Mesenchymal stem cell (in vitro differentiated cells and primary cell): Measurements from ENCODE around the gene HAGH.
A peak's percentile ranks its signal among the peaks of the same experiment; 100 is the strongest.

ENCODE experiments used
- DNase-seq: peaks from one replicate; pipeline ENCODE4 v3.0.0-alpha.2; 2013
- H2AFZ ChIP-seq: one replicate; pipeline ENCODE4 v1.6.1; 2013; ENCODE audit warnings: low read depth, mild to moderate bottlenecking, control low read depth, inconsistent platforms, low read length, moderate library complexity
- H2AK5ac ChIP-seq: 2 replicates; pipeline ENCODE4 v1.6.1; 2013; ENCODE audit warnings: low read length, moderate library complexity, mild to moderate bottlenecking, inconsistent platforms; ENCODE audit not compliant: severe bottlenecking
- H2BK120ac ChIP-seq: one replicate; pipeline ENCODE4 v1.6.1; 2013; ENCODE audit warnings: low read depth, mild to moderate bottlenecking, inconsistent platforms, low read length, moderate library complexity
- H2BK12ac ChIP-seq, 2 experiments: one replicate each; pipeline ENCODE4 v1.6.1; 2013; ENCODE audit warnings: inconsistent platforms in 2 of 2, low read length in 2 of 2, mild to moderate bottlenecking in 2 of 2, moderate library complexity in 2 of 2, control low read depth in 1 of 2
- H2BK15ac ChIP-seq: one replicate; pipeline ENCODE4 v1.6.1; 2013; ENCODE audit warnings: mild to moderate bottlenecking, low read depth, inconsistent platforms; ENCODE audit not compliant: poor library complexity, severe bottlenecking
- H2BK5ac ChIP-seq: 2 replicates; pipeline ENCODE4 v1.6.1; 2013; ENCODE audit warnings: low read depth, mild to moderate bottlenecking, low read length, control low read depth, inconsistent platforms; ENCODE audit not compliant: poor library complexity, severe bottlenecking
- H3K14ac ChIP-seq, 2 experiments: one replicate each; pipeline ENCODE4 v1.6.1; 2013; ENCODE audit warnings: inconsistent platforms in 2 of 2, low read length in 2 of 2, control low read depth in 1 of 2, mild to moderate bottlenecking in 1 of 2, moderate library complexity in 1 of 2
- H3K18ac ChIP-seq, 2 experiments: one replicate each; pipeline ENCODE4 v1.6.1; 2013; ENCODE audit warnings: inconsistent platforms in 2 of 2, low read length in 2 of 2, control low read depth in 1 of 2, low read depth in 1 of 2, mild to moderate bottlenecking in 1 of 2
- H3K23ac ChIP-seq, 2 experiments: one replicate each; pipeline ENCODE4 v1.6.1; 2013; ENCODE audit warnings: inconsistent platforms in 2 of 2, low read length in 2 of 2, mild to moderate bottlenecking in 2 of 2, moderate library complexity in 2 of 2, control low read depth in 1 of 2
- H3K27ac ChIP-seq: 2 replicates; pipeline ENCODE4 v1.5.1; 2013; ENCODE audit warnings: mild to moderate bottlenecking, moderate library complexity, low read length, control low read depth, inconsistent platforms; ENCODE audit not compliant: poor library complexity, severe bottlenecking
- H3K27me3 ChIP-seq, 2 experiments: 2 replicates each; pipeline versions ENCODE4 v1.6.1 to v1.7.0; 2013; ENCODE audit warnings: low read length in 2 of 2, mild to moderate bottlenecking in 2 of 2, moderate library complexity in 2 of 2, control low read depth in 1 of 2, inconsistent platforms in 1 of 2; ENCODE audit not compliant: control insufficient read depth in 1 of 2, insufficient read depth in 1 of 2
- H3K36me3 ChIP-seq, 2 experiments: 2 replicates each; pipeline versions ENCODE4 v1.6.1 to v1.7.0; 2013; ENCODE audit warnings: low read length in 2 of 2, control low read depth in 1 of 2, inconsistent platforms in 1 of 2, low read depth in 1 of 2, mild to moderate bottlenecking in 1 of 2; ENCODE audit not compliant: insufficient read depth in 2 of 2, control insufficient read depth in 1 of 2
- H3K4ac ChIP-seq, 2 experiments: one replicate each; pipeline ENCODE4 v1.6.1; 2013; ENCODE audit warnings: inconsistent platforms in 2 of 2, low read length in 2 of 2, mild to moderate bottlenecking in 2 of 2, moderate library complexity in 2 of 2, control low read depth in 1 of 2, low read depth in 1 of 2
- H3K4me1 ChIP-seq: 2 replicates; pipeline ENCODE4 v1.6.1; 2013; ENCODE audit warnings: low read depth, low read length, control low read depth; ENCODE audit not compliant: control insufficient read depth, insufficient read depth
- H3K4me2 ChIP-seq: 2 replicates; pipeline ENCODE4 v1.6.1; 2013; ENCODE audit warnings: low read length, mild to moderate bottlenecking, inconsistent platforms; ENCODE audit not compliant: poor library complexity, severe bottlenecking
- H3K4me3 ChIP-seq, 2 experiments: 2 replicates each; pipeline versions ENCODE4 v1.5.1 to v1.7.0; 2013; ENCODE audit warnings: low read length in 2 of 2, mild to moderate bottlenecking in 2 of 2, control low read depth in 1 of 2, low read depth in 1 of 2; ENCODE audit not compliant: insufficient read depth in 1 of 2
- H3K79me1 ChIP-seq: replicated peaks from 2 replicates; pipeline ENCODE4 v1.6.1; 2013; ENCODE audit warnings: mild to moderate bottlenecking, control low read depth, low read length, inconsistent platforms; ENCODE audit not compliant: poor library complexity, severe bottlenecking
- H3K9ac ChIP-seq: 2 replicates; pipeline ENCODE4 v1.7.0; 2013; ENCODE audit warnings: mild to moderate bottlenecking, low read length, moderate library complexity
- H3K9me3 ChIP-seq: 2 replicates; pipeline ENCODE4 v1.7.0; 2013; ENCODE audit warnings: mild to moderate bottlenecking, low read length; ENCODE audit not compliant: control insufficient read depth
- H4K8ac ChIP-seq: one replicate; pipeline ENCODE4 v1.6.1; 2013; ENCODE audit warnings: inconsistent platforms, mild to moderate bottlenecking, low read length, moderate library complexity
- H4K91ac ChIP-seq: one replicate; pipeline ENCODE4 v1.6.1; 2013; ENCODE audit warnings: mild to moderate bottlenecking, low read length, inconsistent platforms
- WGBS: methylation state at CpG from one replicate; pipeline ENCODE4 v1.1.7; 2013; ENCODE audit warnings: mixed read lengths; 5-methylcytosine and 5-hydroxymethylcytosine counted together

The HAGH gene

GRCh38 chr16:1794908-1795666 lies 31.5 kb downstream of the HAGH start:
- H3K9me3 ChIP-seq: peaks cover 7% of the 10 kb centered on the region
- no peak overlapping the region for H3K18ac ChIP-seq
- no peak for DNase-seq
- H2BK12ac ChIP-seq: no peak overlapping the region
- no peak overlapping the region for H2BK15ac ChIP-seq
- WGBS: 92% methylated on average over 32 of the region's 32 CpGs
- H4K91ac ChIP-seq: no peak overlapping the region
- H2BK5ac ChIP-seq: no peak overlapping the region
- no peak overlapping the region for H3K9ac ChIP-seq
- H2BK120ac ChIP-seq: no peak overlapping the region
- H3K79me1 ChIP-seq: peaks cover 6% of the 10 kb centered on the region
- no peak overlapping the region for H3K4ac ChIP-seq
- H2AFZ ChIP-seq: no peak overlapping the region
- no peak overlapping the region for H3K23ac ChIP-seq
- H3K4me2 ChIP-seq: no peak overlapping the region
- no peak overlapping the region for H4K8ac ChIP-seq
- no peaks in the 10 kb centered on the region for H3K27me3 ChIP-seq
- no peak overlapping the region for H3K4me3 ChIP-seq
- H3K27ac ChIP-seq: no peak overlapping the region
- peaks cover 6% of the 10 kb centered on the region for H3K4me1 ChIP-seq
- peaks cover 6 to 38% of the 10 kb centered on the region in 2 experiments for H3K36me3 ChIP-seq
- no peak overlapping the region for H2AK5ac ChIP-seq
- H3K14ac ChIP-seq: no peak overlapping the region

DNA sequence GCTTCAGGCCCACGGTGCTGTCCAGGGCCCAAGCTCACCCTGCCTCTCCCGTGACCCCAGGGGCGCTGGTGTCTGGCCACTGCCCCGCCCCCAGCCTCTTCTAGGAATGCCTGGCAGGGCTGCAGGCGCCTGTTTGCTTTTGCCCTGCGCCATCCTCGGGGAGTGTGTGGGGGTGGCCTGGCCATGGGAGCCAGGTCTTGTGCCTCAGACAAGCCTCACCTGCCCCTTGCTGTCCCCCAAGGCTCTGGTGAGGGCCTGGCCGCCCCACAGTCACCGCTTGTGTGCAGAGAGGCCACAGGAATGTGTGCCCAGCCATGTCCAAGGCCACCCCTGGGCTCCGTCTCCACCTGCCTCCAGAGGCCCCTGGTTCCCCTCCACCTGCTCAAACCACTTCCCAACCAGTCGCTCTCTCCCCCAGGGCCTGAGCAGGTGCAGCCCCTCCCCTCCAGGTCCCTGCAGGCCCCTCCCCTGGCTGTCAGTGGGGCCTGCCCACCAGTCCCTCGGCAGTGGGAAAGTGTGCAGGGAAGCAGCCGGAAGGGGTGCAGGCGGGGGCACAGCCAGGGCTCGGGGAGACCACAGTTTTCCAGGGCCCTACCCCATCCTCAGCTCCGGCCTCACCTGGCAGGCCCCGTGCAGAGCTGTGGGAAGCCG lies 32.3 kb downstream of the HAGH start:
- Histone ChIP-seq H2BK15ac (no peak overlapping the region), H2AK5ac (no peak overlapping the region), H2BK120ac (no peak overlapping the region), H3K4ac (no peak overlapping the region), H3K23ac (no peak overlapping the region), H3K9ac (no peak overlapping the region), H2AFZ (no peak overlapping the region), H3K79me1 (peaks cover 12% of the 10 kb centered on the region), H3K4me3 (no peak overlapping the region), H3K9me3 (peaks cover 7% of the 10 kb centered on the region), H3K36me3 (peaks cover 6 to 45% of the 10 kb centered on the region in 2 experiments), H3K27ac (no peak overlapping the region), H2BK5ac (no peak overlapping the region), H3K4me1 (peaks cover 6% of the 10 kb centered on the region), H3K14ac (no peak overlapping the region), H3K18ac (no peak overlapping the region), H4K8ac (no peak overlapping the region), H4K91ac (peak overlapping the region; percentile 39), H3K4me2 (no peak overlapping the region), H2BK12ac (no peak overlapping the region), H3K27me3 (no peaks in the 10 kb centered on the region)
- no peak for DNase-seq
- WGBS: 77% methylated on average over 18 of the region's 18 CpGs

GRCh38 chr16:1793578-1794220 lies 32.9 kb downstream of the HAGH start, which contains the start of gene IGFALS:
IGFALS (minus strand) TSS chr16:1793705; CDS start chr16:1793652, 53 bp downstream.
- Histone ChIP-seq H4K8ac (peak within 1 kb of the TSS; percentile 20), H3K4me2 (no peak within 1 kb of the TSS), H3K9me3 (peaks cover 7% of the 10 kb centered on the region), H3K9ac (no peak within 1 kb of the TSS), H2AK5ac (no peak within 1 kb of the TSS), H2BK12ac (no peak within 1 kb of the TSS), H3K14ac (no peak within 1 kb of the TSS), H3K79me1 (peaks cover 13% of the 10 kb centered on the region), H3K36me3 (peaks cover 10 to 52% of the 10 kb centered on the region in 2 experiments), H3K4me3 (no peak within 1 kb of the TSS), H3K23ac (no peak within 1 kb of the TSS), H3K4ac (no peak within 1 kb of the TSS), H2AFZ (no peak within 1 kb of the TSS), H2BK15ac (no peak within 1 kb of the TSS), H3K27me3 (no peaks in the 10 kb centered on the region), H3K4me1 (peaks cover 6% of the 10 kb centered on the region), H2BK120ac (no peak within 1 kb of the TSS), H2BK5ac (no peak within 1 kb of the TSS), H4K91ac (peak within 1 kb of the TSS; percentile 39), H3K27ac (no peak within 1 kb of the TSS), H3K18ac (no peak within 1 kb of the TSS)
- DNase-seq: no peak
- 95% methylated on average over 28 of the region's 28 CpGs for WGBS
